Measurements from ENCODE around the gene IDE. TPM values are rescaled to one million over a fixed set of nuclear protein-coding genes. Genes with fewer than 3 reads are reported as not detected.

Gene IDE
- total RNA-seq, 1 experiment from 2014 or later, result 66.4 TPM

GRCh38 chr10:92420546-92421275, 153.2 kb downstream of the IDE start:
- intact Hi-C loops (cut with micrococcal nuclease), result no loop called here
- H3K27ac Mint-ChIP-seq (ENCODE audit: low read depth, unreplicated experiment), result no peak overlapping the region
- DNase-seq (ENCODE audit: unreplicated experiment), result no peak
- no peaks in the 10 kb centered on the region for H3K36me3 Mint-ChIP-seq (ENCODE audit: insufficient read depth, unreplicated experiment)
- no peaks in the 10 kb centered on the region for H3K27me3 Mint-ChIP-seq (ENCODE audit: insufficient read depth, unreplicated experiment)
- POLR2A ChIA-PET, result interaction anchor here (0.6 kb wide), 1 partner anchor 9 kb away, joined by 3 read pairs; no protein-coding TSS in a partner anchor
- TF ChIP-seq CTCF (IDR thresholded peaks at IDR 0.05; ENCODE audit: unreplicated experiment), result no peak
- H3K9me3 Mint-ChIP-seq (ENCODE audit: unreplicated experiment), result peaks cover 5% of the 10 kb centered on the region
- no TSS peak for BruUV-seq (replicated peaks)
- H3K4me1 Mint-ChIP-seq (ENCODE audit: insufficient read depth, unreplicated experiment), result no peaks in the 10 kb centered on the region
- CTCF ChIA-PET, result interaction anchor here (0.6 to 1.9 kb wide), 2 partner anchors 8 to 14 kb away, joined by 3 to 8 read pairs; no protein-coding TSS in a partner anchor
- no peak overlapping the region for H3K4me3 Mint-ChIP-seq (ENCODE audit: unreplicated experiment)

DNA sequence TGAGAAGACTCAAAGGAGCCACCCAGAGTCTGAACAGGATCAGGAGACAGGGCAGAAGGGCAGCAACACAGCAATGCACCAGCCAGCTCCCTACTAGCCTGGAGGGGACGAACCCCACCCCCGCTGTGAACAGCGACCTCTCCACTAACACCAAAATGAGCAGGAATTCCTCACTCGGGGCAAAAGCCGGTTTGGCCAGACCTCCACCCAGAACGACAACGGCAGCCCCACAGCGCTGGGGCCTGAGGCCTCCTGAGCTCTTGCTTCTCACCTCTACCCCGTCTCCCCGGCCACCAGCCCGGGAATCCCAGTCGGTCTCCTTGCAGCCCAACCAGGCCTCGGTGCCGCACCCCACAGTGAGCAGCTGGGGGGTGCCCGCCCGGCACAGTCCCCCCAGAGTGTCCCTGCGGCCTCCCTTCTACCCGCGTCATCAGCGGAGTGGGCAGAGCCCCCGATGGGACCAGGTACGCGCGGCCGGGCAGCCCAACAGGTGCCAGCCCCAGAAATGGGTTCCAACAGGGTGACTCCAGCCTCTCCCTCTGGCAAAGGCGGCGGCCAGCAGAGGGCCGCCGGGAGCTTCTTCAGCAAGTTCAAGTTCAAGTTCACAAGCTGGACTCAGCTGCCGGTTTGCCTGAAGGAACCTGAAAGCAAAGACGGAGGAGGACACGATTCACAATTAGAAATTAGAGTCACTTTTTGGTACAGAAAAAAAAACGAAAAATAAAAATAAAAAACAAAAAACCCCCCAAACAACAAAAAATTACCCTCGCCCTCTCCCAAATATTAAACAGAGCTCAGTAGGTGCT, 153.9 kb downstream of the IDE start:
- Mint-ChIP-seq H3K36me3 (ENCODE audit: insufficient read depth, unreplicated experiment) (no peaks in the 10 kb centered on the region), H3K4me1 (ENCODE audit: insufficient read depth, unreplicated experiment) (no peaks in the 10 kb centered on the region), H3K4me3 (ENCODE audit: unreplicated experiment) (no peak overlapping the region), H3K9me3 (ENCODE audit: unreplicated experiment) (peaks cover 5% of the 10 kb centered on the region), H3K27me3 (ENCODE audit: insufficient read depth, unreplicated experiment) (no peaks in the 10 kb centered on the region), H3K27ac (ENCODE audit: low read depth, unreplicated experiment) (no peak overlapping the region)
- TF ChIP-seq CTCF (IDR thresholded peaks at IDR 0.05; ENCODE audit: unreplicated experiment), result no peak
- no TSS peak for BruUV-seq (replicated peaks)
- CTCF ChIA-PET, result interaction anchor here (0.5 to 1.3 kb wide), 4 partner anchors 9 to 908 kb away, joined by 3 to 4 read pairs (median 3); no protein-coding TSS in a partner anchor
- intact Hi-C loops (cut with micrococcal nuclease), result no loop called here
- POLR2A ChIA-PET, result interaction anchor here (0.6 kb wide), 2 partner anchors 8 to 368 kb away, joined by 3 read pairs; no protein-coding TSS in a partner anchor
- DNase-seq (ENCODE audit: unreplicated experiment), result no peak

DNA sequence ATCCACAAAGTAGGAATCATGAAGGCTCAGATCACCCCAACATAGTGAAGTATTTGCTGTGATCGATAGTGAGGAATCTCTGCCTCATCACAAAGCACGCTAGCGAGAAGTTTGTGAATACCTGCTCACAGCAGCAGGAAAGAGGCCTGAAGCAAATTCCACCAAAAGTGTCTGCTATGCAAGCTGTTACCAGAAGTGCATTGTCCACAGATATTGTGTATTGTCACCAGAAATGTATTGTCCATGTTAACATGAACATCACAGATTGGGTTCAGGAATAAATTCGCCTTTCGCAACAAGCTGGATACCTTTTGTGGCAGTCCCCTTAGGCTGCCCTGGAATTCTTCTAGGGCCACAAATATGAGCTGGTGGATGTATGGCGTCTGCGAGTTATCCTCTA, 155.0 kb downstream of the IDE start:
- no TSS peak for BruUV-seq (replicated peaks)
- Mint-ChIP-seq H3K27me3 (ENCODE audit: insufficient read depth, unreplicated experiment) (no peaks in the 10 kb centered on the region), H3K9me3 (ENCODE audit: unreplicated experiment) (peaks cover 5% of the 10 kb centered on the region), H3K36me3 (ENCODE audit: insufficient read depth, unreplicated experiment) (no peaks in the 10 kb centered on the region), H3K27ac (ENCODE audit: low read depth, unreplicated experiment) (no peak overlapping the region), H3K4me3 (ENCODE audit: unreplicated experiment) (no peak overlapping the region), H3K4me1 (ENCODE audit: insufficient read depth, unreplicated experiment) (no peaks in the 10 kb centered on the region)
- DNase-seq (ENCODE audit: unreplicated experiment), result no peak
- intact Hi-C loops (cut with micrococcal nuclease), result no loop called here
- POLR2A ChIA-PET, result interaction anchor here (0.7 kb wide), 1 partner anchor 21 kb away, joined by 3 read pairs; no protein-coding TSS in a partner anchor
- CTCF ChIA-PET, result interaction anchor here (1.2 to 1.3 kb wide), 2 partner anchors 16 to 331 kb away, joined by 3 to 4 read pairs; no protein-coding TSS in a partner anchor
- no peak for TF ChIP-seq CTCF (IDR thresholded peaks at IDR 0.05; ENCODE audit: unreplicated experiment)

DNA sequence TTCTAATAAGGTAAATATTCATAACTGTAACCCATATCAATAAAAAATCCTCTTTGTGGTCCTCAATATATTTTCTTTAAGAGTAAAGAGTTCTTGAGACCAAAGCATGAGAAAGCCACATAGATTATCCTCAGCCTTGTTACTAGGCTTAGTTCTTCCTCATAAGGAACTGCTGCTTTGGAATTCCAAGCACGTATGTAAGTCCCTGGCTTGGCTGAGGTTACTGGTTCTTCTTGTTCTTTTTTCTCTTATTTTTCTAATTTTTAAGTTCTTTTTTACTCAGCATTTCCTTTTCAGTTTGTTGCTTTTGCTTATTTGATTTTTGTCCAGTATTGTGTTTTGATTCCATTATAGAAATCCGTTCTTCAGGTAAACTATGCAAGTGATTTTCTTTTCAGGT, 155.7 kb downstream of the IDE start:
- no peak for TF ChIP-seq CTCF (IDR thresholded peaks at IDR 0.05; ENCODE audit: unreplicated experiment)
- Mint-ChIP-seq H3K4me3 (ENCODE audit: unreplicated experiment) (no peak overlapping the region), H3K4me1 (ENCODE audit: insufficient read depth, unreplicated experiment) (no peaks in the 10 kb centered on the region), H3K36me3 (ENCODE audit: insufficient read depth, unreplicated experiment) (no peaks in the 10 kb centered on the region), H3K9me3 (ENCODE audit: unreplicated experiment) (peaks cover 5% of the 10 kb centered on the region), H3K27ac (ENCODE audit: low read depth, unreplicated experiment) (no peak overlapping the region), H3K27me3 (ENCODE audit: insufficient read depth, unreplicated experiment) (no peaks in the 10 kb centered on the region)
- no peak for DNase-seq (ENCODE audit: unreplicated experiment)
- ChIA-PET CTCF (interaction anchor here (0.6 to 1.2 kb wide), 2 partner anchors 330 to 425 kb away, joined by 3 to 4 read pairs; no protein-coding TSS in a partner anchor), POLR2A (interaction anchor here (0.7 kb wide), 1 partner anchor 21 kb away, joined by 3 read pairs; no protein-coding TSS in a partner anchor)
- intact Hi-C loops (cut with micrococcal nuclease), result no loop called here
- BruUV-seq (replicated peaks), result no TSS peak

Measured in MCF 10A (cell line).